ENCODE measurements around the gene BAZ2B.

DNA sequence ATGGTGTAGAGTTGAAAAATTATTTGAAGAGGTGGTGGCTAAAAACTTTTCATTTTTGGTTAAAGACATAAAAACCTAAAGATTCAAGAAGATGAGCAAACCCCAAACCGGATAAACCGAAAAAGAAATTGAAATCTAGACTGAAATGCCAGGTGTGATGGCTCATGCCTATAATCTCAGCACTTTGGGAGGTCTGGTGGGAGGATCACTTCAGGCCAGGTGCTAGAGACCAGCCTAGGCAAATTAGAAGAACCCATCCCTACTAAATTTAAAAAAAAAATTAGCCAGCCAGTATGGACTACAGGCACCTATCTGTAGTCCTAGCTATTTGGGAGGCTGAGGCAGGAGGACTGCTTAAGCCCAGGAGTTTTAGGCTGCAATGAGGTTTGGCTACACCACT, 126.9 kb downstream of the BAZ2B start:
- no peak for TF ChIP-seq POLR2A (IDR thresholded peaks at IDR 0.05)
- TF ChIP-seq, protein P1, sequence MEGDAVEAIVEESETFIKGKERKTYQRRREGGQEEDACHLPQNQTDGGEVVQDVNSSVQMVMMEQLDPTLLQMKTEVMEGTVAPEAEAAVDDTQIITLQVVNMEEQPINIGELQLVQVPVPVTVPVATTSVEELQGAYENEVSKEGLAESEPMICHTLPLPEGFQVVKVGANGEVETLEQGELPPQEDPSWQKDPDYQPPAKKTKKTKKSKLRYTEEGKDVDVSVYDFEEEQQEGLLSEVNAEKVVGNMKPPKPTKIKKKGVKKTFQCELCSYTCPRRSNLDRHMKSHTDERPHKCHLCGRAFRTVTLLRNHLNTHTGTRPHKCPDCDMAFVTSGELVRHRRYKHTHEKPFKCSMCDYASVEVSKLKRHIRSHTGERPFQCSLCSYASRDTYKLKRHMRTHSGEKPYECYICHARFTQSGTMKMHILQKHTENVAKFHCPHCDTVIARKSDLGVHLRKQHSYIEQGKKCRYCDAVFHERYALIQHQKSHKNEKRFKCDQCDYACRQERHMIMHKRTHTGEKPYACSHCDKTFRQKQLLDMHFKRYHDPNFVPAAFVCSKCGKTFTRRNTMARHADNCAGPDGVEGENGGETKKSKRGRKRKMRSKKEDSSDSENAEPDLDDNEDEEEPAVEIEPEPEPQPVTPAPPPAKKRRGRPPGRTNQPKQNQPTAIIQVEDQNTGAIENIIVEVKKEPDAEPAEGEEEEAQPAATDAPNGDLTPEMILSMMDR (IDR thresholded peaks at IDR 0.05): no peak

All from lower leg skin (tissue), 3 donors.